CD14-positive monocyte (primary cell): ENCODE measurements around the gene SIPA1L2. TPM values are rescaled to one million over a fixed set of nuclear protein-coding genes. Genes with fewer than 3 reads are reported as not detected.

Experiments
- DNase-seq, 3 donors: peaks; one replicate each; pipeline ENCODE4 v3.0.0-alpha.2; 2011 to 2022
- H2AFZ ChIP-seq: 2 replicates; pipeline ENCODE4 v1.6.0; 2012; ENCODE audit warnings: mild to moderate bottlenecking, low read depth, low read length, inconsistent platforms; ENCODE audit not compliant: insufficient read depth, poor library complexity, severe bottlenecking
- H3K27ac ChIP-seq, 2 donors: 1 replicate in 1 of 2; 2 replicates in 1 of 2; pipeline ENCODE4 v1.5.1; 2012 to 2013; ENCODE audit warnings: low read length in 2 of 2, control low read depth in 1 of 2, inconsistent platforms in 1 of 2, low read depth in 1 of 2, mild to moderate bottlenecking in 1 of 2
- H3K27me3 ChIP-seq, 2 donors: one replicate each; pipeline versions ENCODE4 v1.6.0 to v1.6.1; 2011 to 2013; ENCODE audit warnings: low read length in 2 of 2; ENCODE audit not compliant: control insufficient read depth in 2 of 2, insufficient read depth in 2 of 2
- H3K36me3 ChIP-seq, 2 donors: replicated peaks in 1 of 2; 1 replicate in 1 of 2; 2 replicates in 1 of 2; pipeline versions ENCODE4 v1.5.1 to v1.6.1; 2012 to 2013; ENCODE audit warnings: low read length in 2 of 2, control low read depth in 1 of 2, inconsistent platforms in 1 of 2, mild to moderate bottlenecking in 1 of 2; ENCODE audit not compliant: insufficient read depth in 2 of 2, control insufficient read depth in 1 of 2
- H3K4me1 ChIP-seq, 2 donors: 1 replicate in 1 of 2; 2 replicates in 1 of 2; pipeline versions ENCODE4 v1.5.1 to v1.6.1; 2012 to 2013; ENCODE audit warnings: low read length in 2 of 2, control low read depth in 1 of 2, inconsistent platforms in 1 of 2, mild to moderate bottlenecking in 1 of 2, moderate library complexity in 1 of 2; ENCODE audit not compliant: insufficient read depth in 2 of 2, control insufficient read depth in 1 of 2
- H3K4me2 ChIP-seq: replicated peaks from 2 replicates; pipeline ENCODE3; 2012; ENCODE audit warnings: low read length, moderate library complexity, mild to moderate bottlenecking; ENCODE audit not compliant: poor library complexity, severe bottlenecking; ENCODE audit errors: extremely low read depth
- H3K4me3 ChIP-seq, 3 experiments: fragments of 200-600 bp in 1 of 3; sonication (generic) in 1 of 3; replicated peaks in 1 of 3; 1 replicate in 2 of 3; 2 replicates in 1 of 3; pipeline ENCODE4 v1.5.1; 2011 to 2013; ENCODE audit warnings: low read length in 3 of 3, mild to moderate bottlenecking in 3 of 3, control low read depth in 2 of 3, low read depth in 2 of 3, inconsistent platforms in 1 of 3, moderate library complexity in 1 of 3
- H3K79me2 ChIP-seq: 2 replicates; pipeline ENCODE4 v1.6.0; 2012; ENCODE audit warnings: mild to moderate bottlenecking, control low read depth, inconsistent platforms, low read length, moderate library complexity; ENCODE audit not compliant: insufficient read depth
- H3K9ac ChIP-seq: 2 replicates; pipeline ENCODE4 v1.6.0; 2017; ENCODE audit warnings: low read length, mild to moderate bottlenecking; ENCODE audit not compliant: insufficient read depth, poor library complexity, severe bottlenecking
- H3K9me3 ChIP-seq, 2 donors: replicated peaks in 1 of 2; 1 replicate in 1 of 2; 2 replicates in 1 of 2; pipeline versions ENCODE4 v1.5.1 to v1.6.1; 2012 to 2013; ENCODE audit warnings: low read length in 2 of 2, control low read depth in 1 of 2; ENCODE audit not compliant: control insufficient read depth in 1 of 2, insufficient read depth in 1 of 2
- H4K20me1 ChIP-seq: 2 replicates; pipeline ENCODE4 v1.6.0; 2012; ENCODE audit warnings: mild to moderate bottlenecking, low read length, control low read depth, moderate library complexity; ENCODE audit not compliant: insufficient read depth
- H3K27ac Mint-ChIP-seq, 7 donors: one replicate each; pipeline ENCODE4 v1.8.0; 2020; ENCODE audit warnings: mild to moderate bottlenecking in 7 of 7, mixed read lengths in 7 of 7, moderate library complexity in 6 of 7, inconsistent platforms in 2 of 7
- H3K27me3 Mint-ChIP-seq, 3 donors: one replicate each; pipeline ENCODE4 v1.8.0; 2021 to 2022; ENCODE audit warnings: low read depth in 3 of 3, mild to moderate bottlenecking in 3 of 3, mixed read lengths in 3 of 3, moderate library complexity in 3 of 3, inconsistent platforms in 1 of 3
- H3K36me3 Mint-ChIP-seq, 2 donors: one replicate each; pipeline ENCODE4 v1.8.0; 2020; ENCODE audit warnings: mixed read lengths in 2 of 2, inconsistent platforms in 1 of 2, mild to moderate bottlenecking in 1 of 2
- H3K4me1 Mint-ChIP-seq: one replicate; pipeline ENCODE4 v1.8.0; 2020; ENCODE audit warnings: mild to moderate bottlenecking, mixed read lengths
- H3K4me3 Mint-ChIP-seq, 2 donors: one replicate each; pipeline ENCODE4 v1.8.0; 2020; ENCODE audit warnings: mild to moderate bottlenecking in 2 of 2, mixed read lengths in 2 of 2, moderate library complexity in 1 of 2
- H3K9me3 Mint-ChIP-seq, 7 donors: one replicate each; pipeline ENCODE4 v1.8.0; 2020 to 2022; ENCODE audit warnings: mixed read lengths in 7 of 7, mild to moderate bottlenecking in 6 of 7, moderate library complexity in 6 of 7, inconsistent platforms in 2 of 7
- WGBS: methylation state at CpG from one replicate; pipeline ENCODE4 v1.1.5; 2013; ENCODE audit warnings: missing lambda C conversion rate; ENCODE audit not compliant: insufficient coverage; 5-methylcytosine and 5-hydroxymethylcytosine counted together
- intact Hi-C, 2 donors: fragments of 100-400 bp; cut with micrococcal nuclease; formaldehyde crosslinking; loops; one replicate each; pipeline versions ENCODE4 v1.15.0 to v1.15.1; 2023
- polyA plus RNA-seq, 3 donors: library from polyadenylated mRNA; depleted of rRNA in 1 of 3; unstranded in 2 of 3; stranded (reverse) in 1 of 3; fragments of 300-500 nt in 2 of 3; fragments of >200 nt in 1 of 3; fragmentation: Illumina TruSeq in 2 of 3; gene quantifications; 1 replicate in 2 of 3; 2 replicates in 1 of 3; pipeline ENCODE4 v1.2.3, GENCODE V29; 2012 to 2021
- TF ChIP-seq, protein P1 (sequence below): fragments of 200-600 bp; IDR thresholded peaks from one replicate; pipeline ENCODE4 v1.8.0; 2022; ENCODE audit warnings: antibody characterized with exemption, mild to moderate bottlenecking

Gene SIPA1L2
- polyA plus RNA-seq, 3 donors, result 0.64 to 6.8 (median 1.3) TPM

DNA sequence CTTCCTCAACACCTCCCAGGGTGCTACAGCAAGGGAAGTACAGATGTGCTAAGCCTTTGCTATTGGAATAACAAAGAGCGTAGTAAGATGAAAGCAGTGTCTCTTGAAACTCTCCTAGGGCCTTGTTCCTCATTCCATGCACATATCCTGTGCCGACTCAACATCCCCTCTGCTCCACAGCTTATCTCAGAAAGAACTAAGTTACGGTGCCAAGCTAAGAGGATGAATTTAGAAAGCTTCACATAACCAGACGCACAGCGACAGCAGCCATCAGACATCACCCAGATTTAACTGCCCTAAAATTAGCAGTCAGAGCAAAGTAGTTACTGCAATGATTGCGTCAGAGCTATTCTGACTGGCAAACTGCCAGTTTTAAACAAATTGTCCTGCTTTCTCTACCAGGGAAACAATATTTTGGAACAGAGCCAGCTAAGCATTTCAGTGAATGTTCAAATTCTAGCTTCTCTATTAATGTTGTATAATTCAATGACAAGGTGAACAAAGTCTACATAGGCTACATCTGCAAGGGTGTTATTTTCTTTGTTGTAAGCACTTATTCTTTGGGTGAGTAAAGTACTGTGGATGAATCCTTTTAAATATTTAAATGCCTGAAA is 9.5 kb downstream of the SIPA1L2 start:
- peak overlapping the region; percentile 27 for H3K9ac ChIP-seq
- Mint-ChIP-seq H3K36me3 (peaks cover 0 to 4% of the 10 kb centered on the region in 2 donors), H3K4me3 (peak overlapping the region; percentile 72 to 85), H3K9me3 (no peaks in the 10 kb centered on the region), H3K4me1 (peaks cover 63% of the 10 kb centered on the region), H3K27me3 (peaks cover 0 to 2% (median 0%) of the 10 kb centered on the region in 3 donors), H3K27ac (peak overlapping the region; percentile 90 to 99 (median 95))
- TF ChIP-seq, protein P1, sequence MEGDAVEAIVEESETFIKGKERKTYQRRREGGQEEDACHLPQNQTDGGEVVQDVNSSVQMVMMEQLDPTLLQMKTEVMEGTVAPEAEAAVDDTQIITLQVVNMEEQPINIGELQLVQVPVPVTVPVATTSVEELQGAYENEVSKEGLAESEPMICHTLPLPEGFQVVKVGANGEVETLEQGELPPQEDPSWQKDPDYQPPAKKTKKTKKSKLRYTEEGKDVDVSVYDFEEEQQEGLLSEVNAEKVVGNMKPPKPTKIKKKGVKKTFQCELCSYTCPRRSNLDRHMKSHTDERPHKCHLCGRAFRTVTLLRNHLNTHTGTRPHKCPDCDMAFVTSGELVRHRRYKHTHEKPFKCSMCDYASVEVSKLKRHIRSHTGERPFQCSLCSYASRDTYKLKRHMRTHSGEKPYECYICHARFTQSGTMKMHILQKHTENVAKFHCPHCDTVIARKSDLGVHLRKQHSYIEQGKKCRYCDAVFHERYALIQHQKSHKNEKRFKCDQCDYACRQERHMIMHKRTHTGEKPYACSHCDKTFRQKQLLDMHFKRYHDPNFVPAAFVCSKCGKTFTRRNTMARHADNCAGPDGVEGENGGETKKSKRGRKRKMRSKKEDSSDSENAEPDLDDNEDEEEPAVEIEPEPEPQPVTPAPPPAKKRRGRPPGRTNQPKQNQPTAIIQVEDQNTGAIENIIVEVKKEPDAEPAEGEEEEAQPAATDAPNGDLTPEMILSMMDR, result no peak
- intact Hi-C loops, result loop anchor here in 1 of 2 donors (10.0 kb wide), 2 partner anchors 46 to 494 kb away; no protein-coding TSS in a partner anchor
- no peaks in the 10 kb centered on the region for H3K36me3 ChIP-seq
- H3K4me3 ChIP-seq, result peak overlapping the region; percentile 7 to 61 (median 55)
- no peaks in the 10 kb centered on the region for H3K27me3 ChIP-seq
- peak; percentile 69 to 80 (median 76) for DNase-seq
- peaks cover 47 to 61% of the 10 kb centered on the region in 2 donors for H3K4me1 ChIP-seq
- 0% methylated on average over 2 of the region's 6 CpGs for WGBS
- H2AFZ ChIP-seq, result peak overlapping the region; percentile 21
- H4K20me1 ChIP-seq, result no peaks in the 10 kb centered on the region
- H3K4me2 ChIP-seq, result peak overlapping the region; percentile 68
- peak overlapping the region; percentile 39 to 79 for H3K27ac ChIP-seq
- H3K79me2 ChIP-seq, result peaks cover 29% of the 10 kb centered on the region
- no peaks in the 10 kb centered on the region for H3K9me3 ChIP-seq

DNA sequence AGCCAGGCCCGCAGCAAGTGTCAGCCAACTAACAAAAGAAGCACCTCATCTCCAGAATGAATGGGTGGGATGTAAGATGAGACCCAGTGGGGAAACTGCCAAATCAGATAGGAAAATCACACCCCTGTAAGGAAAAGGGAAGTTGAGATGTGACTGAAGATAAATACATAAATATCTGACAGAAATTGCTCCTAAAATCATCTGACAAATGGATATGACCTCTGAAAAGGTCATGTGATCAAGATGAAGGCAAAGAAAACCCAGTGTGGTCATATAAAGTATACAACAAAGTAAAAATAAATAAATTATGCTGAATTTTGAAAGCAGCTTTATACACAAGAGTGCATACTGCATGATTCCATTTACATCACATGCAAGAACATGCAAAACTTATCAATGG is 12.7 kb downstream of the SIPA1L2 start:
- Histone ChIP-seq H3K4me1 (peaks cover 27 to 36% of the 10 kb centered on the region in 2 donors), H3K36me3 (no peaks in the 10 kb centered on the region), H3K79me2 (peaks cover 20% of the 10 kb centered on the region), H3K27ac (no peak overlapping the region), H4K20me1 (no peaks in the 10 kb centered on the region), H3K4me3 (no peak overlapping the region), H3K9me3 (no peaks in the 10 kb centered on the region), H3K4me2 (no peak overlapping the region), H3K27me3 (no peaks in the 10 kb centered on the region), H2AFZ (no peak overlapping the region), H3K9ac (no peak overlapping the region)
- DNase-seq, result no peak
- no CpG with 5 or more reads among the region's 1 CpG for WGBS
- Mint-ChIP-seq H3K9me3 (peaks cover 0 to 2% (median 0%) of the 10 kb centered on the region in 7 donors), H3K27me3 (peaks cover 0 to 2% (median 0%) of the 10 kb centered on the region in 3 donors), H3K4me1 (peaks cover 45% of the 10 kb centered on the region), H3K27ac (no peak overlapping the region), H3K4me3 (no peak overlapping the region), H3K36me3 (peaks cover 0 to 8% of the 10 kb centered on the region in 2 donors)
- intact Hi-C loops, result no loop called here
- TF ChIP-seq, protein P1, result no peak
